Spleen (tissue), 11 donors: Measurements from ENCODE around the gene MID1. TPM values are rescaled to one million over a fixed set of nuclear protein-coding genes. Genes with fewer than 3 reads are reported as not detected.

Experiments
- DNase-seq: peaks from one replicate; pipeline ENCODE4 v3.0.0-alpha.2; 2020
- H3K27ac ChIP-seq, 8 donors: fragments of 200-600 bp; sonication (generic) in 7 of 8; 1 replicate in 4 of 8; 2 replicates in 4 of 8; pipeline versions ENCODE4 v1.5.0 to v1.8.0; 2016 to 2021; ENCODE audit warnings: inconsistent platforms in 4 of 8, mild to moderate bottlenecking in 4 of 8, moderate library complexity in 1 of 8
- H3K27me3 ChIP-seq, 7 donors: fragments of 200-600 bp; sonication (generic) in 6 of 7; replicated peaks in 1 of 7; 1 replicate in 4 of 7; 2 replicates in 3 of 7; pipeline versions ENCODE4 v1.5.0 to v1.8.0; 2016 to 2021; ENCODE audit warnings: inconsistent platforms in 3 of 7, mild to moderate bottlenecking in 1 of 7
- H3K36me3 ChIP-seq, 6 donors: fragments of 200-600 bp; sonication (generic) in 5 of 6; 1 replicate in 4 of 6; 2 replicates in 2 of 6; pipeline versions ENCODE4 v1.5.0 to v1.8.0; 2016 to 2021; ENCODE audit warnings: inconsistent platforms in 2 of 6
- H3K4me1 ChIP-seq, 6 donors: fragments of 200-600 bp; sonication (generic) in 5 of 6; 1 replicate in 3 of 6; 2 replicates in 3 of 6; pipeline versions ENCODE4 v1.5.0 to v1.8.0; 2016 to 2021; ENCODE audit warnings: inconsistent platforms in 3 of 6
- H3K4me3 ChIP-seq, 8 donors: fragments of 200-600 bp; sonication (generic) in 7 of 8; 1 replicate in 4 of 8; 2 replicates in 4 of 8; pipeline versions ENCODE4 v1.5.0 to v1.8.0; 2016 to 2021; ENCODE audit warnings: inconsistent platforms in 4 of 8, mild to moderate bottlenecking in 4 of 8, moderate library complexity in 2 of 8
- H3K9me3 ChIP-seq, 8 donors: fragments of 200-600 bp; sonication (generic) in 7 of 8; 1 replicate in 4 of 8; 2 replicates in 4 of 8; pipeline versions ENCODE4 v1.5.0 to v1.8.0; 2016 to 2021; ENCODE audit warnings: inconsistent platforms in 4 of 8
- CTCF ChIP-seq, 11 experiments: fragments of 200-600 bp in 7 of 11; fragments of 450-650 bp in 4 of 11; sonication (generic) in 4 of 11; IDR thresholded peaks in 8 of 11; conservative IDR thresholded peaks in 3 of 11; 1 replicate in 7 of 11; 2 replicates in 4 of 11; pipeline versions ENCODE4 v1.4.0 to v1.8.0; 2016 to 2021; ENCODE audit warnings: antibody characterized with exemption in 11 of 11, inconsistent platforms in 4 of 11, mild to moderate bottlenecking in 1 of 11
- POLR2A ChIP-seq, 3 donors: fragments of 450-650 bp; IDR thresholded peaks; one replicate each; pipeline ENCODE4 v1.5.1; 2017; ENCODE audit warnings: antibody characterized with exemption in 3 of 3, mild to moderate bottlenecking in 1 of 3
- POLR2AphosphoS5 ChIP-seq, 3 donors: sonication (generic); formaldehyde crosslinking; IDR thresholded peaks; one replicate each; pipeline ENCODE4 v1.5.1; 2017; ENCODE audit warnings: antibody characterized with exemption in 3 of 3
- WGBS, 5 donors: extraction: QIAGEN DNeasy Blood & Tissue Kit in 3 of 5; methylation state at CpG; one replicate each; pipeline versions ENCODE4 v1.1.5 to v1.1.7; 2013 to 2018; 5-methylcytosine and 5-hydroxymethylcytosine counted together
- intact Hi-C: fragments of 100-400 bp; cut with DNase I; formaldehyde crosslinking; loops from one replicate; pipeline ENCODE4 v1.15.0; 2023; ENCODE audit warnings: low total_unique reads
- polyA plus RNA-seq, 3 donors: library from polyadenylated mRNA; stranded (reverse); fragments of 200-250 nt; gene quantifications; one replicate each; pipeline ENCODE4 v1.2.1, GENCODE V29; 2013
- total RNA-seq, 7 donors: library from RNA; depleted of rRNA in 3 of 7; stranded (reverse); fragments of >200 nt in 3 of 7; fragmentation: NEBNext Ultra II Directional in 4 of 7; extraction: Animal tissue kit (Norgen Biotek cat#: 25700) in 4 of 7; gene quantifications; one replicate each; pipeline versions ENCODE4 v1.1.0 to v1.2.1, GENCODE V29; 2016 to 2021
- donor health status: healthy with polysubstance abuse.
- donor health status: DM: no; HTN: no; CAD: no; lungs with moderate emphysema.
- donor health status: DM: no; HTN: no; CAD: no.
- donor health status: Bipolar disorder and iron deficiency.
- donor health status: healthy.
- donor health status: DM: no; HTN: no; CAD: no.
- donor health status: DM: yes; HTN: yes; CAD: no.

The MID1 gene
- total and polyA plus RNA-seq, 10 donors: 0.24 to 4.4 (median 2.7) TPM

DNA sequence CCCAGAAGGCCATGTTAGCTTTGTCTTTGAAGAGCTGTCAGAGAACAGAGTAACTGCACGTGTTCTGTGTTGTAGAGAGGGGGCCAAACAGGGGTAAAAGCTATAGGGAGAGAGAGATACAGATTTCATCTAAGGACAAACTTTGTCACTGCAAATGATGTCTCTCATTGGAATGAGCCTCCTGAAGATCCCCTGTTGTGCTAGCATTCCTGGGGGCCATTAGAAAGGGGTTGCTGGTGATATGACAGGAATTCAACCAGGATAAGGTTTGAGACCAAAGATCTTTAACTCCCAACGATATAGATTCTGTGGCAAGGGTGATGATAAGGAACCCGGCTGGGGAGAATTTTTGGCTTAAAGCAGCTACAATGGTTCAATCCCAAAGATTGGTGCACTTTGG, 16.8 kb downstream of the MID1 start:
- TF ChIP-seq POLR2A (IDR thresholded peaks at IDR 0.05) (no peak), POLR2AphosphoS5 (IDR thresholded peaks at IDR 0.05) (no peak), CTCF (IDR thresholded peaks at IDR 0.05 in 8 of 11, conservative IDR thresholded peaks at IDR 0.05 in 3 of 11) (no peak)
- Histone ChIP-seq H3K4me3 (no peak overlapping the region), H3K4me1 (no peaks in the 10 kb centered on the region), H3K27me3 (no peaks in the 10 kb centered on the region), H3K9me3 (no peaks in the 10 kb centered on the region), H3K36me3 (no peaks in the 10 kb centered on the region), H3K27ac (no peak overlapping the region)
- 45 to 83% (median 79%) methylated on average over 3 of the region's 3 CpGs for WGBS, 5 donors
- intact Hi-C loops: no loop called here
- no peak for DNase-seq

DNA sequence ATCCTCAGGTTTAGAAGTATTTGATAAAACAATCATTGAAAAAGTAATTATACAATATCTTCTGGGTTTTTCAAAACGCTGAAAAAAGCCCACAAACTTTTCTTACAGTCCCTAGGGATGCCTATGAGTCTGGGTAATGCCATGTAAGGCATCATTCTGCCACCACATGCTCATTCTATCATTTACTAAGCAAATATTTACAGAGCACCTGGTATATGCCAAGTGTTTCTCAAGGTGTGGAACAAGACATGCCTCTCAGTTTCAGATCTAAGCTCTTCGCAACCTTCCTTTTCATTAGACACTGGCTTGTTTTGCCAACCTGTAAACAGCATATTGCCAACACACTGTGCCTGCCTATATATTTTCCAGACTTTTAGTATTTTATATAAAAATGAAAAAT, 17.7 kb downstream of the MID1 start:
- WGBS, 5 donors: 65 to 87% (median 80%) methylated on average over 2 of the region's 2 CpGs
- Histone ChIP-seq H3K27me3 (no peaks in the 10 kb centered on the region), H3K4me1 (no peaks in the 10 kb centered on the region), H3K27ac (no peak overlapping the region), H3K4me3 (no peak overlapping the region), H3K9me3 (no peaks in the 10 kb centered on the region), H3K36me3 (no peaks in the 10 kb centered on the region)
- intact Hi-C loops: no loop called here
- no peak for TF ChIP-seq CTCF (IDR thresholded peaks at IDR 0.05 in 8 of 11, conservative IDR thresholded peaks at IDR 0.05 in 3 of 11)
- no peak for TF ChIP-seq POLR2AphosphoS5 (IDR thresholded peaks at IDR 0.05)
- TF ChIP-seq POLR2A (IDR thresholded peaks at IDR 0.05): no peak
- no peak for DNase-seq

DNA sequence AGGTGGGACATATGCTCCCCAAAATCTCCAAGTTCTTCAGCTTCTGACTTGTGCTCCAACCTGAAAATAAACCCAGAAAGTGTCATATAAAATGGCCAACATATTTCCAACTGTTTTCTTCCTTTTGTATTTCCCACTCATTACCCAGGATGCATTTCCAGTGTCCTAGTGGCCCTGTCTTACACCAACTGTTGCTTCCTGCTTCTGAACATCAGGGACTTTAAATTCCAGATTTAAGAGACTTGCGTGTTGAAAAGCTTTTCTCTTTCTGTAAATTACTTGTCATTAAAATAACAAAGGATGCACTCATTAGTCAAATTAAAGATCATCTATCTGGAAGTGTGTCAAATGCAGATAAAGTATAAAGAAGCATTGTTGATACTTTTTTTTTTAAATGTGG, 19.9 kb downstream of the MID1 start:
- Histone ChIP-seq H3K4me3 (no peak overlapping the region), H3K9me3 (no peaks in the 10 kb centered on the region), H3K4me1 (no peaks in the 10 kb centered on the region), H3K27me3 (no peaks in the 10 kb centered on the region), H3K27ac (no peak overlapping the region), H3K36me3 (no peaks in the 10 kb centered on the region)
- DNase-seq: no peak
- intact Hi-C loops: no loop called here
- TF ChIP-seq CTCF (IDR thresholded peaks at IDR 0.05 in 8 of 11, conservative IDR thresholded peaks at IDR 0.05 in 3 of 11) (no peak), POLR2A (IDR thresholded peaks at IDR 0.05) (no peak), POLR2AphosphoS5 (IDR thresholded peaks at IDR 0.05) (no peak)
- 57 to 97% (median 82%) methylated on average over 1 of the region's 1 CpG for WGBS, 5 donors

GRCh38 chrX:10598540-10598939, 21.8 kb downstream of the MID1 start:
- Histone ChIP-seq H3K9me3 (no peaks in the 10 kb centered on the region), H3K36me3 (no peaks in the 10 kb centered on the region), H3K4me1 (no peaks in the 10 kb centered on the region), H3K4me3 (no peak overlapping the region), H3K27ac (no peak overlapping the region), H3K27me3 (no peaks in the 10 kb centered on the region)
- intact Hi-C loops: no loop called here
- 20 to 77% (median 49%) methylated on average over 1 to 5 of the region's 5 CpGs for WGBS, 5 donors
- TF ChIP-seq POLR2AphosphoS5 (IDR thresholded peaks at IDR 0.05) (no peak), POLR2A (IDR thresholded peaks at IDR 0.05) (no peak), CTCF (IDR thresholded peaks at IDR 0.05 in 8 of 11, conservative IDR thresholded peaks at IDR 0.05 in 3 of 11) (no peak)
- no peak for DNase-seq
